Gastroesophageal sphincter (tissue), 4 donors: ENCODE measurements around the gene ERVW-1. TPM values are rescaled to one million over a fixed set of nuclear protein-coding genes. Genes with fewer than 3 reads are reported as not detected.
"Not testable (repeated sequence)": the region's sequence is repeated elsewhere in the genome, so short reads cannot be mapped to it uniquely, and the experiment has no call there.

Source experiments
- ATAC-seq: fragments of 150-250 bp; one replicate; pipeline ENCODE4 v1.9.1; 2016; ENCODE audit warnings: mild to moderate bottlenecking, moderate library complexity
- H3K27ac ChIP-seq, 4 donors: fragments of 200-600 bp; sonication (generic) in 3 of 4; 1 replicate in 3 of 4; 2 replicates in 1 of 4; pipeline ENCODE4 v1.5.1; 2016 to 2019
- H3K27me3 ChIP-seq: fragments of 200-600 bp; sonication (generic); one replicate; pipeline ENCODE4 v1.5.1; 2019
- H3K36me3 ChIP-seq, 2 donors: fragments of 200-600 bp; sonication (generic); one replicate each; pipeline ENCODE4 v1.5.1; 2019; ENCODE audit warnings: control low read depth in 1 of 2
- H3K4me1 ChIP-seq, 3 donors: fragments of 200-600 bp; sonication (generic); 1 replicate in 2 of 3; 2 replicates in 1 of 3; pipeline ENCODE4 v1.5.1; 2016 to 2019; ENCODE audit warnings: control low read depth in 2 of 3
- H3K4me3 ChIP-seq, 2 donors: fragments of 200-600 bp; sonication (generic); one replicate each; pipeline ENCODE4 v1.5.1; 2019; ENCODE audit warnings: mild to moderate bottlenecking in 1 of 2, moderate library complexity in 1 of 2
- H3K9me3 ChIP-seq, 3 donors: fragments of 200-600 bp; sonication (generic); one replicate each; pipeline ENCODE4 v1.5.1; 2017 to 2019; ENCODE audit warnings: control low read depth in 2 of 3
- EP300 ChIP-seq: sonication (generic); formaldehyde crosslinking; IDR thresholded peaks from one replicate; pipeline ENCODE4 v1.6.1; 2017; ENCODE audit warnings: antibody characterized with exemption, mild to moderate bottlenecking
- POLR2A ChIP-seq, 2 donors: fragments of 450-650 bp; IDR thresholded peaks; one replicate each; pipeline ENCODE4 v1.6.1; 2017; ENCODE audit warnings: antibody characterized with exemption in 2 of 2, mild to moderate bottlenecking in 2 of 2, moderate library complexity in 1 of 2
- POLR2AphosphoS5 ChIP-seq: sonication (generic); formaldehyde crosslinking; IDR thresholded peaks from one replicate; pipeline ENCODE4 v1.6.1; 2017; ENCODE audit warnings: antibody characterized with exemption
- WGBS, 2 donors: methylation state at CpG; one replicate each; pipeline ENCODE4 v1.1.5; 2018; ENCODE audit warnings: low coverage in 1 of 2; 5-methylcytosine and 5-hydroxymethylcytosine counted together
- total RNA-seq, 4 donors: library from RNA; depleted of rRNA; stranded (reverse); fragments of >200 nt; gene quantifications; one replicate each; pipeline ENCODE4 v1.1.0, GENCODE V29; 2016
- TF ChIP-seq, protein P1 (sequence below), 4 experiments: fragments of 200-600 bp in 2 of 4; fragments of 450-650 bp in 2 of 4; sonication (generic) in 1 of 4; IDR thresholded peaks; one replicate each; pipeline ENCODE4 v1.5.1; 2017 to 2019; ENCODE audit warnings: antibody characterized with exemption in 4 of 4, mild to moderate bottlenecking in 2 of 4, moderate library complexity in 2 of 4

The ERVW-1 gene
- total RNA-seq, 4 donors from 2014 or later = not detected

DNA sequence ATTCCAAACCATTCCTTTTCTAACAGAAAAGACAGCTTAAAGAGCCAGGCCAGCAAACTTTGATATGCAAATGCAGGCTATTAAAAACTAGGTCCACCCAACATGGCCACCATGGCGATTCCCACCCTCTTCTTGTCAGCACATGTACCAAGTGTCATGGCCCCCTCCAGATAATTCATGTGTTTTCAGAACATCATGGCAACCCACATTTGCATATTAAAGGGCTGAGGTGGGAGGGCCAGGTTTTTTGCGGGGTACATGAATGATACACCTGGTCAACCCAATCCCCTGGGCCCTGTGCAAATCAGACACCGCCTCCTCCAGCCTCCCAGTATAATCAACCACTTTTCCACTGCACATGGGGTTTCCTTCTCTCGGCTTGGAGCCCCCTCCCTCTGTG lies 965 bp upstream of the ERVW-1 start:
- no peaks in the 10 kb centered on the region for H3K9me3 ChIP-seq
- no peak overlapping the region for H3K4me3 ChIP-seq
- H3K36me3 ChIP-seq = peaks cover 0 to 56% of the 10 kb centered on the region in 2 donors
- TF ChIP-seq, protein P1, sequence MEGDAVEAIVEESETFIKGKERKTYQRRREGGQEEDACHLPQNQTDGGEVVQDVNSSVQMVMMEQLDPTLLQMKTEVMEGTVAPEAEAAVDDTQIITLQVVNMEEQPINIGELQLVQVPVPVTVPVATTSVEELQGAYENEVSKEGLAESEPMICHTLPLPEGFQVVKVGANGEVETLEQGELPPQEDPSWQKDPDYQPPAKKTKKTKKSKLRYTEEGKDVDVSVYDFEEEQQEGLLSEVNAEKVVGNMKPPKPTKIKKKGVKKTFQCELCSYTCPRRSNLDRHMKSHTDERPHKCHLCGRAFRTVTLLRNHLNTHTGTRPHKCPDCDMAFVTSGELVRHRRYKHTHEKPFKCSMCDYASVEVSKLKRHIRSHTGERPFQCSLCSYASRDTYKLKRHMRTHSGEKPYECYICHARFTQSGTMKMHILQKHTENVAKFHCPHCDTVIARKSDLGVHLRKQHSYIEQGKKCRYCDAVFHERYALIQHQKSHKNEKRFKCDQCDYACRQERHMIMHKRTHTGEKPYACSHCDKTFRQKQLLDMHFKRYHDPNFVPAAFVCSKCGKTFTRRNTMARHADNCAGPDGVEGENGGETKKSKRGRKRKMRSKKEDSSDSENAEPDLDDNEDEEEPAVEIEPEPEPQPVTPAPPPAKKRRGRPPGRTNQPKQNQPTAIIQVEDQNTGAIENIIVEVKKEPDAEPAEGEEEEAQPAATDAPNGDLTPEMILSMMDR (IDR thresholded peaks at IDR 0.05) = no peak
- TF ChIP-seq EP300 (no peak), POLR2AphosphoS5 (no peak), POLR2A (IDR thresholded peaks at IDR 0.05) (no peak)
- no peak overlapping the region for H3K27ac ChIP-seq
- no peaks in the 10 kb centered on the region for H3K4me1 ChIP-seq
- H3K27me3 ChIP-seq = no peaks in the 10 kb centered on the region
- WGBS, 2 donors = 92 to 100% methylated on average over 1 to 4 of the region's 4 CpGs
- ATAC-seq = no peak

DNA sequence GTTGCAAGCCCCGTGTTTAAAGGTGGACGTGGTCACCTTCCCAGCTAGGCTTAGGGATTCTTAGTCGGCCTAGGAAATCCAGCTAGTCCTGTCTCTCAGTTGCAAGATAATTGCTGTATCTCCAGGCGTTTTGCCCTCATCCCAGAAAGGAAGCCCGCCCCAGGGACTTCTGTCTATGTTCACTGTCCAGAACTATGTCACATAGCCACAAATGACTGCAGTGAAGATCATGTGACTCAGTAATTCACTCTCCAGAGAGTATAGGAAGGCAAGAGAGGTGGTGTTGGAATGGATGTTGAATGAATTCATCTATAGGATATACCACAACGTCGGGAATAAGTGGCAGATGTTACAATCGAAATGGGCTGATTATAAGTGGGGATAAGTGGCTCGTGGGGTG lies 349 bp upstream of the ERVW-1 start:
- ATAC-seq = no peak

DNA sequence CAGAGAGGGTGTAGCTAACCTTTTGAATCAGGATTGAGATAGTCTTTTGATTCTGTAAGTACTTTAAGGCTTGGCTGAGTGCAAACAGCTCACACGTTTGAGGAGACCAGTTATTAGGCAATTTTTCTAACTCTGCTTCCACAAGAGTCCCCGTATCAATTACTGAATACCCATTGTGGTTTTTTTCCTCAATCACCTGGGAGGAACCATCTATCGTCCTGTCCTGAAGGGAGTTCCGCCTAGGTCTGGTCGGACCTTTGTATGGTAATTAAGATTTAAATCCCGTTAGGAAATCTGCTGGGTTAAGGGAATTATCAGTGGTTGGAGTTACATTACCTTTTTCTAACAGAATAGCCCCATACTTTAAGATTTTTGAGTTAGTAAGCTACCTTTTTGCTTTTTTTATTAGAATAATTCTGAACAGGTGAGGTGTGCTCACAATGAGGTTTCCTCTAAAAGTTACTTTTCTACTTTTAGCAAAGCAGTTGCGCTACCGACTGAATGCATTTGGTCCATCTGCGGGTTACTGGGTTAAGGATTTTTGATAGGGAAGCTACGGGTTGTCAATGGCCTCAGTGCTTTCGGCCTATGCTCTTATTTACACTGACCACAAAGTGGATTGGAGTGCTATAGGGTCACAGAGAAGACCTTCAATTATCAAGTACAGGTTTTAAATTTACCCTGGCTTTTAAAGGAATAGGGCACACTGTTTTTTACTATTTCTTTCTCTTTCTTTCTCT lies 1.7 kb downstream of the ERVW-1 start:
- H3K4me3 ChIP-seq, H3K9me3 ChIP-seq, ATAC-seq, H3K4me1 ChIP-seq, H3K27me3 ChIP-seq, H3K27ac ChIP-seq: not testable (repeated sequence)
- peaks cover 0 to 74% of the 10 kb centered on the region in 2 donors for H3K36me3 ChIP-seq
- WGBS, 2 donors = 87 to 90% methylated on average over 4 to 11 of the region's 11 CpGs

More for the DNA sequence above, 349 bp upstream of the ERVW-1 start:
- H3K9me3 ChIP-seq = no peaks in the 10 kb centered on the region
- no peaks in the 10 kb centered on the region for H3K4me1 ChIP-seq
- H3K4me3 ChIP-seq = no peak overlapping the region
- H3K27ac ChIP-seq = no peak overlapping the region
- H3K27me3 ChIP-seq = no peaks in the 10 kb centered on the region
- 84 to 92% methylated on average over 2 to 8 of the region's 9 CpGs for WGBS, 2 donors
- no peak for TF ChIP-seq POLR2AphosphoS5
- TF ChIP-seq, protein P1 (IDR thresholded peaks at IDR 0.05) = no peak
- no peak for TF ChIP-seq POLR2A (IDR thresholded peaks at IDR 0.05)
- TF ChIP-seq EP300 = no peak
- peaks cover 0 to 61% of the 10 kb centered on the region in 2 donors for H3K36me3 ChIP-seq

DNA sequence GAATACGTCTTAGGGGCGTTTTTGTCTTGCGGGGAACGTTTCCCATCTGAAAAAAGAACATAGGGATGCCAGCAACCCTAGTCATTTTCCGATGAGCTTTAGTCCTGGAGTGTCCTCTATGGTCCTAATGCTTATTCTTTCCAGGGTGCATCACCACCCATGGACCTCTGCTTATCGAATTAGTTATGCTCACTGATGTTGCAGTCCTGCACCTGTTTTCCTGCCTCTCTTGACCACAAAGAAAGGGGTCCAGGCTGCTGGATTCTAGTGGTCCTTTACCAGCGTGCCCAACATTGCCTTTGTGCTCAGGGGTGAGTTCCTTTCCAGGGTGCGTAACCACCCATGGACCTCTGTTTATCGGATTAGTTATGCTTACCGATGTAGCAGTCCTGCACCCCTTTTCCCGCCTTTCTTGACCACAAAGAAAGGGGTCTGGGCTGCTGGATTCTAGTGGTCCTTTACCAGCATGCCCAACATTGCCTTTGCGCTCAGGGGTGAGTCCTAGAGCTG lies 2.4 kb downstream of the ERVW-1 start:
- peaks cover 0 to 81% of the 10 kb centered on the region in 2 donors for H3K36me3 ChIP-seq
- H3K27ac ChIP-seq, H3K9me3 ChIP-seq, H3K4me1 ChIP-seq, ATAC-seq, H3K4me3 ChIP-seq, H3K27me3 ChIP-seq: not testable (repeated sequence)
- 87 to 93% methylated on average over 8 to 10 of the region's 12 CpGs for WGBS, 2 donors

DNA sequence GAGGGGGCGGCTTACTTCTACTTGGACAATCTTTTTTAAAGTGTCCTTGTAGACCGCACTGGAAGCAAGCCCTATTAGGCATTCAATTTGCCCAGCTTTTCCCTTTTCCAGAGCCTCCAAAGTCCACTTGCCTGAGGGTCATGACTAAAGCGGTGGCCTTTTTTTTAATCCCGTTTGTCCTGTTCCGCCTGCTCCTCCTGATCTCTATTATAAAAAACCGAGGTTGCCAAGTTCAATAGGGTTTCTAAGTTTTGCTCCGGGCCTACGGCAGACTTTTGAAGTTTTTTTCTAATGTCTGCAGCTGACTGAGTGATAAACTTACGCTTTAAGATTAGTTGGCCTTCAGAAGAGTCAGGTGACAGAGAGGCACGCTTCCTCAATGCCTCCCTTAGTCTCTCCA lies 3.8 kb downstream of the ERVW-1 start:
- not testable (repeated sequence) for H3K27me3 ChIP-seq, H3K4me3 ChIP-seq, H3K9me3 ChIP-seq, H3K4me1 ChIP-seq, ATAC-seq, H3K27ac ChIP-seq
- 87 to 92% methylated on average over 7 to 10 of the region's 10 CpGs for WGBS, 2 donors
- peaks cover 0 to 85% of the 10 kb centered on the region in 2 donors for H3K36me3 ChIP-seq

DNA sequence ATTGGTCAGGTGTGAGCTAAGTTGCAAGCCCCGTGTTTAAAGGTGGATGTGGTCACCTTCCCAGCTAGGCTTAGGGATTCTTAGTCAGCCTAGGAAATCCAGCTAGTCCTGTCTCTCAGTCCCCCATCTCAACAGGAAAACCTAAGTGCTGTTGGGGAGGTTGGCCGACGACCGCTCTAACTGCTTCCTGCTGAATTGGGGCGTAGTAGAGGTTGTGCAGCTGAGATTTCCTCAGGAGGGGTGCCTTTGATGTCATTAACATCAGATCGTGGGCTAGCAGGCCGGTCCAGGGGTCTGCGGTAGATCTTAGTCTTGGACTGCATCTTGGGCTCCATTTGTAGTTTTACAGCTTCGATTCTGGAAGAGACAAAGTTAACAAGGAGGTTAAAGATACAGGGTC lies 9.2 kb downstream of the ERVW-1 start:
- not testable (repeated sequence) for H3K4me3 ChIP-seq, H3K27me3 ChIP-seq, ATAC-seq, H3K4me1 ChIP-seq, H3K9me3 ChIP-seq, H3K27ac ChIP-seq
- peaks cover 0 to 81% of the 10 kb centered on the region in 2 donors for H3K36me3 ChIP-seq
- 73 to 100% methylated on average over 2 of the region's 9 CpGs for WGBS, 2 donors

DNA sequence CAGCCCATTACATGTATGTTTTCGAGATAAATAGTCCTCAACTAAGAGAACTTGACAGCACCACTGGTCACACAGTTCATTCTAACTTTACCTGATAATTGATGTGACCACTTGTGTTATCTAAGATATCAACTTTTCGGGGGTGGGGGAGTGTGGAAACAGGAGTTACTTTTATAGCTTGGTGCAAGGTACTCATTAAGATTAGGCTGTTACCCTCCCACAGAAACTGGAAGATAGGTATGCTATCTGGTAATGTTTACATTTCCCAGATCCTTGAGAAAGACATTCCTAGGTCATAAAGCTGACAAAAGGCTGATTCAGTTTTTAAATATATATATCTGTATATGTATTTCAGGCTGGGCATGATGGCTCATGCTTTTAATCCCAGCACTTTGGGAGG lies 11.1 kb downstream of the ERVW-1 start:
- H3K36me3 ChIP-seq = peaks cover 0 to 74% of the 10 kb centered on the region in 2 donors
- TF ChIP-seq POLR2AphosphoS5 (no peak), POLR2A (IDR thresholded peaks at IDR 0.05) (no peak), EP300 (no peak)
- TF ChIP-seq, protein P1 (IDR thresholded peaks at IDR 0.05) = no peak
- no peaks in the 10 kb centered on the region for H3K9me3 ChIP-seq
- WGBS, 2 donors = 71 to 100% methylated on average over 1 to 2 of the region's 2 CpGs
- no peaks in the 10 kb centered on the region for H3K4me1 ChIP-seq
- H3K27ac ChIP-seq = no peak overlapping the region
- no peak overlapping the region for H3K4me3 ChIP-seq
- H3K27me3 ChIP-seq = no peaks in the 10 kb centered on the region
- ATAC-seq = no peak
